Measurements from ENCODE around the gene FGFR3.

DNA sequence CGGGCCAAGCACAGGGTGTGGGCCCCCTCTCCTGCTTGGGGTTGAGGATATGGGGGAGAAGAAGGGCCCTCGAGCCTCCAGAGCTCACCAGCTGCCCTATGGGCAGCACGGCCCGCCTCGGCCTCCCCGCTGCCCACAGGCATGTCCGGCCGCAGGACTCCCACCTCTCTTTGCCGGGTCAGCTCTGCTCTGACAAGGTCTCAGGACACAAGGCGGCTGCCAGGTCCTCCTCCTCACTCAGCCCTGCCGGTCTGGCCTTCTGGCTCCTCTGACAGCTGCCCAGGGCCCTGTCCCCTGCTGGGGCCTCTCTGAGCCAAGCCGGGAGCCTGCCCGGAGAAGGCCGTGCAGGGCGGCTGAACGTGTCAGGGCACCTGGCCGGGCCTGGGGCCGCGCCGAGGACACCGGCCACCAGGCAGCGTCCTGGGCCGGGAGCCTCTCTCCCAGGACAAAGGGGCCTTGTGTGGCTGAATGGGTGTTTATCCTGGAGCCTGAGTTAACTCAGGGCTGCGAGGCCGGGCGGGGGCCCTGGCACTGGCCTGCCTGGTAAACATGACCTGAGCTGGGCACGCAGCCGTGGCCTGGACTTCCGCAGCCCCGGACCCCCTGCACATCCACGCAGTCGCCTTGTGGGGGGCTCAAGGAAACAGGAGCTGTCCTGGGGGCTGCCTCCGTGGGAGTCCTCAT, 46.0 kb upstream of the FGFR3 start:
- TF ChIP-seq POLR2A (IDR thresholded peaks at IDR 0.05; ENCODE audit: low read depth, low read length), result no peak
- TF ChIP-seq POLR2AphosphoS5 (IDR thresholded peaks at IDR 0.05; ENCODE audit: low read depth, low read length), result no peak

All from GM12892 (cell line).